ENCODE results near the gene GAP43.
A peak's percentile ranks its signal among the peaks of the same experiment; 100 is the strongest.

Gene GAP43

DNA sequence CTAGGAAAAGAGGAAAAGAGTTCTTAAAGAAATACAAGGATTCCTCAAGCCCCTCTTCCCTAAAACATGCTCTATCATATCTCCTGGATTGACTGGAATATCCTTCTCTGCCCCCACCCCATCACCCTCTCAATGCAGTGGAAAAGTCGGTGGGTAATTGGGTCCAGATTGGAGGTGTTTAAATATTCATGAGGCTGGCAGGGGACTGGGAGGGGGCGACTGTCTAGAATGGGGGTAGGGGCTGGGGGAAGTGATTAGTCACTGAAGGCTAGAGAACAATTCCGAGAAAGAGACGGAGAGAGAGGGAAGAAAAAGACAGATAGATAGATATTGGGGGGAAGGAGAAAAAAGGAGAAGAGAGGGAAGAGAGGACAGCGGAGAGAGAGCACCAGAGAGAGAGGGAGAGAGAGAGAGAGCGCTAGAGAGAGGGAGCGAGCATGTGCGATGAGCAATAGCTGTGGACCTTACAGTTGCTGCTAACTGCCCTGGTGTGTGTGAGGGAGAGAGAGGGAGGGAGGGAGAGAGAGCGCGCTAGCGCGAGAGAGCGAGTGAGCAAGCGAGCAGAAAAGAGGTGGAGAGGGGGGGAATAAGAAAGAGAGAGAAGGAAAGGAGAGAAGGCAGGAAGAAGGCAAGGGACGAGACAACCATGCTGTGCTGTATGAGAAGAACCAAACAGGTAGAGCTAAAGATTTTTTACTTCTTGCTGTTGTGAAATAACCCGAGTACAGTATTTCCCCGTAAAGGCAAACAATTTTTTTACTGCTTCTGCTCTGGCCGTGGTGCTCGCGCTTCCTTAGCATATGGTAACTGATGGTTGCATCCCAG is at the start of gene GAP43:
Gene GAP43 (plus strand): TSS at position 467 of the 825 bp plus-strand sequence. CDS start 180 bp downstream, at position 647.
- peaks cover 19% of the 10 kb centered on the region for H3K4me1 Mint-ChIP-seq
- ATAC-seq, result peak; percentile 44
- peak within 1 kb of the TSS; percentile 53 for H3K4me3 Mint-ChIP-seq

DNA sequence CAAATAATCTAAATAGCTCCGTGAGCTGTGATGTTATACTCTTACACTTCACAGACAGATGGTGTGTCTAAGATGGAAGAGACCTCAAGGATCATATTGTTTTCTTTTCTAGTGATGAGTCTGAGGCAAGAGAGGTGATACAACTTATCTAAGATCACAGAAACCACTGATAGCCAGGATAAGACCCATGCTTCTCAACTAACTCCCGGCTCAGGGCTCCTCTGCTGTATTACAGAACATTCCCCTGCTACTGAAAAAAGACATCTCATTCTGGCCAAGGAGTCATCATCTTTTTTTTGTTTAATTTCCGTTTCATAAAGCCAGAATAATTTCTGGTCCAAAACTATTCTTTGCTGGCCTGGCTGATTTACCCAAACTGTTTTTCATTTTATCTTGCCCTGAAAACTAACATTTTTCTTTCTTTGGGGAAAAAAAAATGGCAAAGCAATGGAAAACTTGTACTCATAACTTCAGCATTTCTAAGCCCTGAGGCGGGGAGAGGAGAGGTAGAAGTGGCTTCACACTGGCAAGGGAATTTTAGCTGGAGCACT is 46.9 kb upstream of the GAP43 start:
- no peaks in the 10 kb centered on the region for H3K4me1 Mint-ChIP-seq
- peaks cover 8% of the 10 kb centered on the region for H3K27me3 Mint-ChIP-seq
- H3K9me3 Mint-ChIP-seq, result no peaks in the 10 kb centered on the region
- no peak overlapping the region for H3K27ac Mint-ChIP-seq
- ATAC-seq, result no peak
- no peak overlapping the region for H3K4me3 Mint-ChIP-seq
- H3K36me3 Mint-ChIP-seq, result no peaks in the 10 kb centered on the region

More for the DNA sequence above, at the start of gene GAP43:
- Mint-ChIP-seq H3K27me3 (peaks cover 29% of the 10 kb centered on the region), H3K36me3 (no peaks in the 10 kb centered on the region), H3K9me3 (no peaks in the 10 kb centered on the region), H3K27ac (no peak within 1 kb of the TSS)

DNA sequence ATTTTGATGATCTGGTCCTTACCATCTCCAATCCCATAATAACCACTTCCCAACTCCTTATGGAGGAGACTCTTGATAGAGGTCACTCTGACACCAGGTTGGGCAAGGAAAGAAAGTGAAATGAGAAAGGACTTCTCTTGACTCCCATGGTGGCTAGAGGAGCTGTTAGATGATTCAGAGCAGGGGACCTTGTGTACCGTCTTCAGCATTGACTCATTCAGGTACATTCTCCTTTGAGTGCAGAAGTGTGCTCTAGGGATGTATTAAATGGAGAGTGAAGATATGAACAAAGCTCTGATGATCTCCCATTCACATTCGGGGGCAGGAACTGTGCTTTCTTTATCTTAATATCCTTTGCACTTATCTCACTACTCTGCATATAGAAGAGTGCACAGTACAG is 46.3 kb upstream of the GAP43 start:
- peak; percentile 49 for ATAC-seq
- Mint-ChIP-seq H3K4me3 (no peak overlapping the region), H3K27ac (no peak overlapping the region), H3K9me3 (no peaks in the 10 kb centered on the region), H3K36me3 (no peaks in the 10 kb centered on the region), H3K4me1 (no peaks in the 10 kb centered on the region), H3K27me3 (peaks cover 8% of the 10 kb centered on the region)

- Mint-ChIP-seq H3K4me1 (no peaks in the 10 kb centered on the region), H3K4me3 (no peak overlapping the region), H3K27ac (no peak overlapping the region), H3K9me3 (no peaks in the 10 kb centered on the region), H3K36me3 (no peaks in the 10 kb centered on the region), H3K27me3 (peaks cover 8% of the 10 kb centered on the region)
- ATAC-seq, result no peak
These were observed 45.0 kb upstream of the GAP43 start for GRCh38 chr3:115578331-115578730.

- Mint-ChIP-seq H3K4me1 (no peaks in the 10 kb centered on the region), H3K4me3 (no peak overlapping the region), H3K27me3 (peaks cover 8% of the 10 kb centered on the region), H3K36me3 (no peaks in the 10 kb centered on the region), H3K9me3 (no peaks in the 10 kb centered on the region), H3K27ac (no peak overlapping the region)
- no peak for ATAC-seq
These were observed 42.7 kb upstream of the GAP43 start for GRCh38 chr3:115580566-115580965.

- no peak overlapping the region for H3K4me3 Mint-ChIP-seq
- peaks cover 8% of the 10 kb centered on the region for H3K27me3 Mint-ChIP-seq
- no peaks in the 10 kb centered on the region for H3K4me1 Mint-ChIP-seq
- no peak for ATAC-seq
- H3K27ac Mint-ChIP-seq, result no peak overlapping the region
- no peaks in the 10 kb centered on the region for H3K9me3 Mint-ChIP-seq
- no peaks in the 10 kb centered on the region for H3K36me3 Mint-ChIP-seq
These were observed 41.8 kb upstream of the GAP43 start for GRCh38 chr3:115581362-115582135.

DNA sequence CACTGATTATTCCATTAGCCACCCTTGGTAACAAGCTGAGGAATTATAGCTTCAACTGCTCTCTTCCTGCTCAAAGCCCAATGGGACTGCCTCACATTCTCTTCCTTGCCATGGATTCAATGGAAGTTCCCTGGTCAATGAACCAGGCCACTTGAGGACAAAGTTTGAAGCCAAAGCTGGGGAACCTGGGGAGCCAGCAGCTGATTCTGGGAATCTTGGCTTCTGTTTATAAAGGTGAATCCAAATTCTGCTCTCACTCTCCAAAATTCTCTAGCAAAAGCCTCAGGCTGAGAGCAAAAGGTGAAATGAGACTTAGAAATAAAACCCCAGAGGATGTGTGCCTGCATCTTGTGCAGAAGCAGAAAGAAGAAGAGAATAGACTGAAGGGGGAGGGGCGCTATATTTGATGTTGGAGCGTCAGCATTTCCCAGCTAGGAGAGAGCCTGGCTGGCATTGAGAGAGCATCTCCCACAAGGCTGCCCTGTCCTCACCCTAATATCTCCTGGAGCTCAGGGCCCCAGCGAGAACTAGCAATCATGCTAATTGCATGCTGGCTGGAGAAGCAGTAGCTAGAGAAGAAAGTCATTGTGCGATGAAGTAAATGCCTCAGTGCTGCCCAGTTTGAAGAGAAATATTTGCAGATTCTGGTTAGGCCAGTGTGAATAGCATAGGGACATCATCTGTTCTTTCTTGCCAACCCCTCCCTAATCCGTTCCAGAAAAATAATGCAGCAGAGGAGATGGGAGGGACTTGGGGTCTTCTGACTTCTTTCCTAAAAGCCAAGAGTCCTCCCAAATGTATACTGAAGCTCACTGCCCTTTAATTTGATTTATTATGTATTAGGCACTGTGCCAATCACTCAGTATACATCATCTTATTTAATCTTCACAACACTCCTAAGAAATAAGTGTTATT is 34.9 kb upstream of the GAP43 start:
- H3K27ac Mint-ChIP-seq, result no peak overlapping the region
- H3K4me1 Mint-ChIP-seq, result no peaks in the 10 kb centered on the region
- no peak overlapping the region for H3K4me3 Mint-ChIP-seq
- H3K9me3 Mint-ChIP-seq, result no peaks in the 10 kb centered on the region
- peaks cover under 1% of the 10 kb centered on the region for H3K36me3 Mint-ChIP-seq
- no peak for ATAC-seq
- peaks cover 10% of the 10 kb centered on the region for H3K27me3 Mint-ChIP-seq

DNA sequence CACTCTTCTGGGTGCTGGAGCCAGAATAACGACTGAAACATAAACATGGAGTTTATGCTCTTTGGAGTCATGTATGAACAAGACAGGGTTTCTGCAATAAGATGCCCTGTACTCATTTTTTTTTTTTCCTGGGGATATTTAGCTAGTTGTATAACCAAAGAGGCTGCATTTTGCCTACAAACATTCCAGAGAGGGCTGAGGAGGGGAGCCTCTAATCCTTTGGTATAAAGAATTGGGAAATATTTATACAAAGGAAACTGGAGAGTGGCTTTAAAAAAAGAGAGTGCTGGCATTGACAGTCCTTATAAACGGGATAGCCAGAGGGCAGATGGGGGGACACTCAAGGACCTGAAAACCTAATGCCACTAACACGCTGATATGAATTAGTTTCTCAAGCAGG is 32.4 kb upstream of the GAP43 start:
- Mint-ChIP-seq H3K4me1 (no peaks in the 10 kb centered on the region), H3K9me3 (peaks cover 6% of the 10 kb centered on the region), H3K27ac (no peak overlapping the region), H3K4me3 (no peak overlapping the region), H3K27me3 (peaks cover 10% of the 10 kb centered on the region), H3K36me3 (peaks cover 9% of the 10 kb centered on the region)
- ATAC-seq, result no peak

GRCh38 chr3:115595611-115596275 is 27.6 kb upstream of the GAP43 start:
- Mint-ChIP-seq H3K27ac (no peak overlapping the region), H3K9me3 (peaks cover 9% of the 10 kb centered on the region), H3K27me3 (peaks cover 6% of the 10 kb centered on the region), H3K4me3 (no peak overlapping the region), H3K4me1 (no peaks in the 10 kb centered on the region), H3K36me3 (peaks cover 9% of the 10 kb centered on the region)
- no peak for ATAC-seq

DNA sequence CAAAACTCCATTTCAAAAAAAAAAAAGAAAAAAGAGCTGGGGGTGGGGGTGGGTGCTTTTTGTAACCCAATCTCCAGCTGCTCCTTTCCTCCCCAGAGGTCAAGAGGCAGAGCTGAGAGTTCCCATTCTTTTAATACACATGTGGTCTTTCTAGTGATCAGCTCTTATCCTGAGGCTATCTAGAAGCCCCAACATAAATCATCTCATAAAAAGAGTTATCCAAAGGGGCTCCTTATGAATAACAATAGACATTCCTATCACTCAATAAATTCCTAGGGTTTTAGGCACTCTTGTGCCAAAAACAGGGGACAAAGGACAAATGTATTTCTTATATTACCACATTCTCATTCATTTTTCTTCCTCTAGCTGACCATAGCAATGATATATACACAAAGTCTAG is 25.1 kb upstream of the GAP43 start:
- H3K27ac Mint-ChIP-seq, result no peak overlapping the region
- no peak for ATAC-seq
- no peaks in the 10 kb centered on the region for H3K4me1 Mint-ChIP-seq
- peaks cover 6% of the 10 kb centered on the region for H3K27me3 Mint-ChIP-seq
- peaks cover 9% of the 10 kb centered on the region for H3K9me3 Mint-ChIP-seq
- peaks cover 9% of the 10 kb centered on the region for H3K36me3 Mint-ChIP-seq
- no peak overlapping the region for H3K4me3 Mint-ChIP-seq

DNA sequence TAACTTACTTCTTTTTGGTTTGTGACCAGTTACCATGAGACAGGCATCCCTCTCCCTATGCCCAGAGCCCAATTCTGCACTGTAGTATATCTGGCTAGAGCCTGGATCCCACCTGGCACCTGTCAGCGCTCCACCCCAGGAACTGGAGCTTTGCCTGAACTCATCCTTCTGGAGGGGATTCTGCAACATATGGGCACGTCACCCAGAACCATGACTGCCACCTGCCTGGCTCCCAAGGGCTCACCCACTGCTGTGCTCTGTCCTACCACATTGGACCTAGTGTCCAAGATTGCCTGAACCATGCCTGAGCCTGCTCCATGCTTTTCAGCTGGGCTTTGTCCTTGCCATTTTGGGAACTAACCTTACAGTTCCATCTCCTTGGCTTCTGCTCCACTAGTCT is 21.1 kb upstream of the GAP43 start:
- Mint-ChIP-seq H3K27me3 (peaks cover 6% of the 10 kb centered on the region), H3K4me1 (no peaks in the 10 kb centered on the region), H3K27ac (no peak overlapping the region), H3K9me3 (no peaks in the 10 kb centered on the region), H3K4me3 (no peak overlapping the region), H3K36me3 (no peaks in the 10 kb centered on the region)
- ATAC-seq, result no peak

DNA sequence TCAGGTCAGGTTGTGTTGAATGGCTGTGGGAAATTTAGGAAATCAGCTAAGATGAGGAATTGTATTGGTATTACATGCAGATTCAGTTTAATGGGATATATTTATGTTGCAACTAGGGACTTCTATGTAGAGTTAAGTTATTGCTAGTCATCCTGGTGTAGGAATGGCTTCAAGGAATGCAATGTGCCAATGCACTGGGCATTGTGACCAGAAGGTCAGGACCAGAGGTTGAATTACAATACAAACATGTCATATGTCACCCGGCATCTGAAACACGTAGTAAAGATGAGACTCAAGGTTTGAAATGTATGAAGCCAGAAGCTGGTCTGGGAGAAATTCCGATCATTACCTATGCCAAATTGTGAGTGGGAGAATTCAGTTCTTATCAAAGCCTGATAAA is 11.7 kb upstream of the GAP43 start:
- Mint-ChIP-seq H3K36me3 (no peaks in the 10 kb centered on the region), H3K4me3 (no peak overlapping the region), H3K27me3 (peaks cover 11% of the 10 kb centered on the region), H3K4me1 (peaks cover 8% of the 10 kb centered on the region), H3K9me3 (no peaks in the 10 kb centered on the region), H3K27ac (no peak overlapping the region)
- ATAC-seq, result no peak

GRCh38 chr3:115615001-115615814 is 8.1 kb upstream of the GAP43 start:
- Mint-ChIP-seq H3K9me3 (no peaks in the 10 kb centered on the region), H3K4me1 (peaks cover 16% of the 10 kb centered on the region), H3K36me3 (no peaks in the 10 kb centered on the region), H3K27me3 (no peaks in the 10 kb centered on the region), H3K27ac (no peak overlapping the region), H3K4me3 (no peak overlapping the region)
- no peak for ATAC-seq

DNA sequence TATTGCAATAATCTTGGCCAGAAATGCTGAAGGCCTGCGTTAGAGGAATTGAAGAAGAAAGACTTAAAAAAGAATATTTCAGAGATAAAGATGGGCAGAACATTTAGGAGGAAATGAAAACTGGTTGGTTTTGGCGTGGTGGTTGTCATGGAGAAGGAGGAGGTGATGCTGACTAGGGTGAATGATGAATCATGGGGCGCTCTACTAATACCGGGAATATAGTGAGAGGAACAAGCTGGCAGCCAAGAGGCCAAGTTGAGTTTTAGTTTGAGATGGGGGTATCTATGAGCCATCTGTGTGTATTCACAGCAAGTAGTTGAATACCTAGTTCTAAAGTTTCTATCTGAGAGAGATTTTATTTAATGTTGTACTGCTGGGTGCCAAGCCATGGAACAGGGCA is 6.8 kb upstream of the GAP43 start:
- Mint-ChIP-seq H3K4me1 (peaks cover 16% of the 10 kb centered on the region), H3K9me3 (no peaks in the 10 kb centered on the region), H3K4me3 (no peak overlapping the region), H3K27ac (no peak overlapping the region), H3K27me3 (no peaks in the 10 kb centered on the region), H3K36me3 (no peaks in the 10 kb centered on the region)
- peak; percentile 84 for ATAC-seq
